CD4-positive, CD25-positive, alpha-beta regulatory T cell (primary cell): ENCODE measurements around the gene HPCA. TPM values are rescaled to one million over a fixed set of nuclear protein-coding genes. Genes with fewer than 3 reads are reported as not detected.
A peak's percentile ranks its signal among the peaks of the same experiment; 100 is the strongest.

Experiments
- ATAC-seq, 2 donors: fragments of 150-1000 bp; cut with Tn5 transposase; one replicate each; pipeline ENCODE4 v1.10.0; 2021; ENCODE audit warnings: low read depth in 2 of 2, moderate number of reproducible peaks in 2 of 2, moderate library complexity in 1 of 2
- DNase-seq, 3 donors: peaks; one replicate each; pipeline versions ENCODE4 v3.0.0 to v3.0.0-alpha.2; 2012 to 2022; ENCODE audit warnings: mixed read lengths in 1 of 3
- H3K27ac ChIP-seq: one replicate; pipeline ENCODE4 v1.7.0; 2013; ENCODE audit warnings: mild to moderate bottlenecking, low read length; ENCODE audit not compliant: insufficient read depth, poor library complexity, severe bottlenecking
- H3K27me3 ChIP-seq: one replicate; pipeline ENCODE4 v1.7.0; 2013; ENCODE audit warnings: low read length; ENCODE audit not compliant: control insufficient read depth, insufficient read depth
- H3K36me3 ChIP-seq: one replicate; pipeline ENCODE4 v1.7.0; 2013; ENCODE audit warnings: mild to moderate bottlenecking, low read length, moderate library complexity; ENCODE audit not compliant: control insufficient read depth, insufficient read depth
- H3K4me1 ChIP-seq: 2 replicates; pipeline ENCODE4 v1.7.0; 2013; ENCODE audit warnings: mild to moderate bottlenecking, low read length; ENCODE audit not compliant: insufficient read depth, control insufficient read depth, poor library complexity, severe bottlenecking
- H3K4me3 ChIP-seq: one replicate; pipeline ENCODE4 v1.7.0; 2013; ENCODE audit warnings: low read depth, mild to moderate bottlenecking, low read length, moderate library complexity
- H3K9me3 ChIP-seq, 2 experiments: 1 replicate in 1 of 2; 2 replicates in 1 of 2; pipeline ENCODE4 v1.7.0; 2013; ENCODE audit warnings: low read length in 2 of 2, mild to moderate bottlenecking in 1 of 2, moderate library complexity in 1 of 2; ENCODE audit not compliant: control insufficient read depth in 2 of 2
- H3K27ac Mint-ChIP-seq, 3 donors: one replicate each; pipeline ENCODE4 v1.8.0; 2020 to 2022; ENCODE audit warnings: mild to moderate bottlenecking in 3 of 3, mixed read lengths in 3 of 3, moderate library complexity in 2 of 3
- H3K27me3 Mint-ChIP-seq: one replicate; pipeline ENCODE4 v1.8.0; 2022; ENCODE audit warnings: mild to moderate bottlenecking, mixed read lengths
- H3K36me3 Mint-ChIP-seq: one replicate; pipeline ENCODE4 v1.8.0; 2020; ENCODE audit warnings: mixed read lengths
- H3K4me1 Mint-ChIP-seq, 4 donors: one replicate each; pipeline ENCODE4 v1.8.0; 2020 to 2022; ENCODE audit warnings: mixed read lengths in 4 of 4, mild to moderate bottlenecking in 1 of 4
- H3K4me3 Mint-ChIP-seq, 4 donors: one replicate each; pipeline ENCODE4 v1.8.0; 2020 to 2022; ENCODE audit warnings: mild to moderate bottlenecking in 4 of 4, mixed read lengths in 4 of 4, moderate library complexity in 3 of 4
- H3K9me3 Mint-ChIP-seq, 7 donors: one replicate each; pipeline ENCODE4 v1.8.0; 2020 to 2022; ENCODE audit warnings: mixed read lengths in 7 of 7, mild to moderate bottlenecking in 3 of 7, moderate library complexity in 2 of 7
- polyA plus RNA-seq, 4 donors: library from polyadenylated mRNA; unstranded; fragments of 300-500 nt; fragmentation: Illumina TruSeq; gene quantifications; one replicate each; pipeline ENCODE4 v1.2.3, GENCODE V29; 2021
- total RNA-seq: library from RNA; stranded (reverse); gene quantifications from one replicate; pipeline ENCODE4 v1.2.3, GENCODE V29; 2022

The HPCA gene
- total and polyA plus RNA-seq, 5 donors from 2014 or later: not detected

- H3K27me3 ChIP-seq: peaks cover 7% of the 10 kb centered on the region
- Mint-ChIP-seq H3K9me3 (no peaks in the 10 kb centered on the region), H3K36me3 (no peaks in the 10 kb centered on the region), H3K4me3 (peak overlapping the region in 1 of 4 donors; percentile 29), H3K27me3 (peaks cover 34% of the 10 kb centered on the region), H3K27ac (no peak overlapping the region), H3K4me1 (peaks cover 0 to 5% (median 2%) of the 10 kb centered on the region in 4 donors)
- no peaks in the 10 kb centered on the region for H3K9me3 ChIP-seq
- DNase-seq (no peak), ATAC-seq (no peak)
- no peak overlapping the region for H3K4me3 ChIP-seq
- no peaks in the 10 kb centered on the region for H3K4me1 ChIP-seq
- H3K36me3 ChIP-seq: no peaks in the 10 kb centered on the region
- no peak overlapping the region for H3K27ac ChIP-seq
Observed at GRCh38 chr1:32917521-32917920, 31.2 kb downstream of the HPCA start.

GRCh38 chr1:32918179-32918578, 31.9 kb downstream of the HPCA start:
- Histone ChIP-seq H3K27me3 (peaks cover 12% of the 10 kb centered on the region), H3K4me1 (no peaks in the 10 kb centered on the region), H3K36me3 (no peaks in the 10 kb centered on the region), H3K9me3 (no peaks in the 10 kb centered on the region), H3K4me3 (no peak overlapping the region), H3K27ac (no peak overlapping the region)
- DNase-seq: no peak
- Mint-ChIP-seq H3K4me3 (no peak overlapping the region), H3K9me3 (no peaks in the 10 kb centered on the region), H3K27ac (no peak overlapping the region), H3K36me3 (no peaks in the 10 kb centered on the region), H3K27me3 (peaks cover 40% of the 10 kb centered on the region), H3K4me1 (peaks cover 0 to 5% (median 2%) of the 10 kb centered on the region in 4 donors)
- ATAC-seq: no peak

GRCh38 chr1:32919811-32920733, 33.8 kb downstream of the HPCA start:
- peaks cover 5% of the 10 kb centered on the region for H3K4me1 ChIP-seq
- no peaks in the 10 kb centered on the region for H3K36me3 ChIP-seq
- Mint-ChIP-seq H3K4me3 (no peak overlapping the region), H3K27ac (no peak overlapping the region), H3K27me3 (peaks cover 53% of the 10 kb centered on the region), H3K9me3 (no peaks in the 10 kb centered on the region), H3K36me3 (peaks cover 3% of the 10 kb centered on the region), H3K4me1 (peaks cover 0 to 14% (median 6%) of the 10 kb centered on the region in 4 donors)
- ATAC-seq (no peak), DNase-seq (no peak)
- peaks cover 18% of the 10 kb centered on the region for H3K27me3 ChIP-seq
- no peaks in the 10 kb centered on the region for H3K9me3 ChIP-seq
- no peak overlapping the region for H3K4me3 ChIP-seq
- no peak overlapping the region for H3K27ac ChIP-seq

GRCh38 chr1:32920833-32921232, 34.5 kb downstream of the HPCA start:
- H3K9me3 ChIP-seq: no peaks in the 10 kb centered on the region
- Mint-ChIP-seq H3K27me3 (peaks cover 60% of the 10 kb centered on the region), H3K4me3 (no peak overlapping the region), H3K36me3 (peaks cover 3% of the 10 kb centered on the region), H3K27ac (no peak overlapping the region), H3K4me1 (peaks cover 0 to 21% (median 10%) of the 10 kb centered on the region in 4 donors), H3K9me3 (no peaks in the 10 kb centered on the region)
- H3K36me3 ChIP-seq: no peaks in the 10 kb centered on the region
- H3K4me3 ChIP-seq: no peak overlapping the region
- peaks cover 11% of the 10 kb centered on the region for H3K4me1 ChIP-seq
- no peak overlapping the region for H3K27ac ChIP-seq
- DNase-seq (no peak), ATAC-seq (no peak)
- peaks cover 16% of the 10 kb centered on the region for H3K27me3 ChIP-seq

- H3K27ac Mint-ChIP-seq: no peak overlapping the region
- Histone ChIP-seq H3K27me3 (peaks cover 22% of the 10 kb centered on the region), H3K4me3 (no peak overlapping the region), H3K36me3 (no peaks in the 10 kb centered on the region), H3K27ac (no peak overlapping the region), H3K9me3 (no peaks in the 10 kb centered on the region), H3K4me1 (peaks cover 11% of the 10 kb centered on the region)
- H3K4me1 Mint-ChIP-seq: peaks cover 0 to 22% (median 8%) of the 10 kb centered on the region in 4 donors
- peaks cover 0 to 2% (median 0%) of the 10 kb centered on the region in 7 donors for H3K9me3 Mint-ChIP-seq
- peaks cover 63% of the 10 kb centered on the region for H3K27me3 Mint-ChIP-seq
- no peak for DNase-seq
- peaks cover 3% of the 10 kb centered on the region for H3K36me3 Mint-ChIP-seq
- peak overlapping the region in 1 of 4 donors; percentile 67 for H3K4me3 Mint-ChIP-seq
- peak in 1 of 2 donors; percentile 42 for ATAC-seq
Observed at GRCh38 chr1:32924881-32925344, 38.6 kb downstream of the HPCA start.

GRCh38 chr1:32925403-32926162, 39.3 kb downstream of the HPCA start:
- H3K36me3 ChIP-seq: no peaks in the 10 kb centered on the region
- Mint-ChIP-seq H3K4me3 (peak overlapping the region in 3 of 4 donors; percentile 10 to 67 (median 22)), H3K4me1 (peaks cover 0 to 22% (median 8%) of the 10 kb centered on the region in 4 donors), H3K36me3 (peaks cover 3% of the 10 kb centered on the region), H3K9me3 (peaks cover 0 to 2% (median 0%) of the 10 kb centered on the region in 7 donors), H3K27ac (no peak overlapping the region), H3K27me3 (peaks cover 60% of the 10 kb centered on the region)
- no peaks in the 10 kb centered on the region for H3K9me3 ChIP-seq
- no peak overlapping the region for H3K27ac ChIP-seq
- H3K4me1 ChIP-seq: peaks cover 11% of the 10 kb centered on the region
- no peak overlapping the region for H3K4me3 ChIP-seq
- DNase-seq (peak in 2 of 3 donors; percentile 18 to 44), ATAC-seq (peak in 1 of 2 donors; percentile 42)
- peaks cover 22% of the 10 kb centered on the region for H3K27me3 ChIP-seq

GRCh38 chr1:32926562-32926961, 40.3 kb downstream of the HPCA start:
- Histone ChIP-seq H3K27ac (no peak overlapping the region), H3K4me1 (peaks cover 11% of the 10 kb centered on the region), H3K36me3 (no peaks in the 10 kb centered on the region), H3K4me3 (no peak overlapping the region), H3K9me3 (no peaks in the 10 kb centered on the region), H3K27me3 (peaks cover 20% of the 10 kb centered on the region)
- DNase-seq (no peak), ATAC-seq (no peak)
- Mint-ChIP-seq H3K36me3 (peaks cover 3% of the 10 kb centered on the region), H3K9me3 (peaks cover 0 to 2% (median 0%) of the 10 kb centered on the region in 7 donors), H3K27me3 (peaks cover 60% of the 10 kb centered on the region), H3K27ac (no peak overlapping the region), H3K4me1 (peaks cover 0 to 22% (median 8%) of the 10 kb centered on the region in 4 donors), H3K4me3 (no peak overlapping the region)
